K562 (cell line): ENCODE results near the gene URM1. TPM values are rescaled to one million over a fixed set of nuclear protein-coding genes. Genes with fewer than 3 reads are reported as not detected.

ENCODE experiments used
- CCNT2 ChIP-seq: IDR thresholded peaks from 2 replicates; pipeline ENCODE4 v1.6.1; 2011; ENCODE audit warnings: borderline replicate concordance, low read depth, mild to moderate bottlenecking, moderate library complexity, mixed read lengths, low read length; ENCODE audit not compliant: insufficient read length; ENCODE audit errors: extremely low read depth
- EP300 ChIP-seq: IDR thresholded peaks from 2 replicates; pipeline ENCODE4 v1.6.1; 2012; ENCODE audit warnings: low read length, improper control_type of control experiment
- FOXM1 ChIP-seq, 2 experiments: fragments of 450-650 bp in 1 of 2; sonication (generic) in 1 of 2; formaldehyde crosslinking in 1 of 2; IDR thresholded peaks; 2 replicates each; pipeline versions ENCODE4 v1.6.1 to v1.9.0; 2017 to 2022; ENCODE audit warnings: low read depth in 2 of 2, mild to moderate bottlenecking in 2 of 2, missing genetic modification reagents in 1 of 2, moderate library complexity in 1 of 2
- FUS ChIP-seq: fragments of 200-400 bp; formaldehyde crosslinking; optimal IDR thresholded peaks from 2 replicates; pipeline ENCODE3; 2017; ENCODE audit warnings: low read depth, low read length
- GTF2B ChIP-seq: IDR thresholded peaks from 2 replicates; pipeline ENCODE4 v1.6.1; 2011; ENCODE audit not compliant: insufficient read length; ENCODE audit errors: extremely low read depth
- PHF8 ChIP-seq: fragments of 200-600 bp; sonication (generic); IDR thresholded peaks from 2 replicates; pipeline ENCODE4 v1.6.1; 2012; ENCODE audit warnings: mixed run types, mild to moderate bottlenecking, inconsistent platforms, low read length, moderate library complexity, borderline replicate concordance
- SIN3A ChIP-seq, 2 experiments: fragments of 150-350 bp in 1 of 2; IDR thresholded peaks; 2 replicates each; pipeline ENCODE4 v1.6.1; 2011 to 2016; ENCODE audit warnings: borderline replicate concordance in 2 of 2, low read depth in 2 of 2, low read length in 2 of 2, mild to moderate bottlenecking in 2 of 2, moderate library complexity in 2 of 2; ENCODE audit not compliant: control insufficient read depth in 1 of 2
- SMAD4 ChIP-seq: fragments of 250-450 bp; sonication (Bioruptor Pico); conservative IDR thresholded peaks from 2 replicates; pipeline ENCODE4 v1.8.0; 2021; ENCODE audit warnings: inconsistent platforms, mild to moderate bottlenecking, moderate library complexity
- SP1 ChIP-seq: sonication (generic); formaldehyde crosslinking; IDR thresholded peaks from 2 replicates; pipeline ENCODE4 v1.8.1; 2022; ENCODE audit warnings: mild to moderate bottlenecking, missing genetic modification reagents
- TCF15 ChIP-seq: fragments of 250-450 bp; sonication (Bioruptor Pico); IDR thresholded peaks from 2 replicates; pipeline ENCODE4 v1.8.0; 2022; ENCODE audit warnings: moderate library complexity, mild to moderate bottlenecking, inconsistent platforms
- TCFL5 ChIP-seq: fragments of 250-450 bp; sonication (Bioruptor Pico); conservative IDR thresholded peaks from 2 replicates; pipeline ENCODE4 v1.6.1; 2021; ENCODE audit warnings: mild to moderate bottlenecking, moderate library complexity, matching md5 sums
- TEAD1 ChIP-seq, 2 experiments: fragments of 450-650 bp in 1 of 2; sonication (generic) in 1 of 2; formaldehyde crosslinking; IDR thresholded peaks; 2 replicates each; pipeline versions ENCODE4 v1.4.0 to v1.8.0; 2020 to 2022; ENCODE audit warnings: mild to moderate bottlenecking in 2 of 2, missing genetic modification reagents in 1 of 2
- THAP12 ChIP-seq: fragments of 250-450 bp; sonication (Bioruptor Pico); IDR thresholded peaks from 2 replicates; pipeline ENCODE4 v1.9.0; 2021; ENCODE audit warnings: mild to moderate bottlenecking, inconsistent platforms
- YY1 ChIP-seq, 3 experiments: IDR thresholded peaks; 2 replicates each; pipeline ENCODE4 v1.6.1; 2011; ENCODE audit warnings: low read length in 2 of 3, mild to moderate bottlenecking in 2 of 3, moderate library complexity in 2 of 3, borderline replicate concordance in 1 of 3, control low read depth in 1 of 3, low read depth in 1 of 3; ENCODE audit not compliant: insufficient read depth in 3 of 3, insufficient replicate concordance in 2 of 3, control insufficient read depth in 1 of 3, insufficient read length in 1 of 3; ENCODE audit errors: extremely low read depth in 1 of 3
- ZBTB5 ChIP-seq: fragments of 450-650 bp; IDR thresholded peaks from 2 replicates; pipeline ENCODE4 v1.6.1; 2017; ENCODE audit warnings: antibody characterized with exemption
- ZNF398 ChIP-seq: fragments of 250-450 bp; sonication (Bioruptor Pico); IDR thresholded peaks from 2 replicates; pipeline ENCODE4 v1.8.0; 2021; ENCODE audit warnings: moderate library complexity, mild to moderate bottlenecking, inconsistent platforms
- polyA plus RNA-seq, 8 experiments: library from polyadenylated mRNA; depleted of rRNA in 4 of 8; stranded (reverse) in 5 of 8; unstranded in 3 of 8; fragments of >200 nt; fragmentation: Nextera tagmentation in 2 of 8; fragmentation: Illumina TruSeq in 1 of 8; extraction: Ambion mirVana in 2 of 8; extraction: Trizol in 1 of 8; gene quantifications; 2 replicates each; pipeline versions ENCODE4 v1.2.1 to v1.2.3, GENCODE V29; 2011 to 2014; ENCODE audit warnings: inconsistent platforms in 1 of 8, missing spikeins in 1 of 8
- total RNA-seq, 7 experiments: library from RNA; depleted of rRNA in 6 of 7; stranded (reverse); fragments of >200 nt in 6 of 7; fragmentation: Illumina TruSeq in 2 of 7; extraction: Trizol in 2 of 7; gene quantifications; 2 replicates each; pipeline versions ENCODE4 v1.2.1 to v1.2.3, GENCODE V29; 2011 to 2021; ENCODE audit warnings: low replicate concordance in 1 of 7

The URM1 gene
- total and polyA plus RNA-seq, 9 of the 15 experiments (the other 6 are each of a cell fraction or from before 2014, with no cell fraction given), result 10.1 to 88.9 (median 53.3) TPM

- TF ChIP-seq SMAD4 (peak; percentile 83), SP1 (peak; percentile 38; the same call in 1 of the 2 replicates), GTF2B (no peak), EP300 (no peak), SIN3A (IDR thresholded peaks at IDR 0.05; ENCODE audit: borderline replicate concordance in 2 of 2, control insufficient read depth in 1 of 2, low read depth in 2 of 2, low read length in 2 of 2) (0 out of 4 replicates have a peak, but pooled peaks have one; percentile 29 to 50), TCF15 (CRISPR knock-in tag) (no peak), CCNT2 (peak; percentile 6), THAP12 (CRISPR knock-in tag) (0 out of 2 replicates have a peak, but pooled peaks have one; percentile 14), TCFL5 (CRISPR knock-in tag) (no peak), YY1 (IDR thresholded peaks at IDR 0.05; ENCODE audit: borderline replicate concordance in 1 of 3, control insufficient read depth in 1 of 3, extremely low read depth in 1 of 3, insufficient read depth in 3 of 3, insufficient read length in 1 of 3, insufficient replicate concordance in 2 of 3, low read depth in 1 of 3, low read length in 2 of 3) (peak in 2 of 3 experiments; percentile 51 to 65), TEAD1 (CRISPR knock-in tag; IDR thresholded peaks at IDR 0.05) (0 out of 4 replicates have a peak, but pooled peaks of 1 of the 2 experiments have one; percentile 1), FOXM1 (IDR thresholded peaks at IDR 0.05; ENCODE audit: low read depth) (no peak), FOXM1 (CRISPR knock-in tag; IDR thresholded peaks at IDR 0.05; ENCODE audit: low read depth) (0 out of 2 replicates have a peak, but pooled peaks have one; percentile 16), ZNF398 (CRISPR knock-in tag) (no peak), PHF8 (peak; percentile 28; the same call in 1 of the 2 replicates), FUS (no peak), ZBTB5 (no peak)
Measured at GRCh38 chr9:128420651-128421481, 49.7 kb downstream of the URM1 start, which contains the start of gene CERCAM (continued).
